ENCODE results near the gene ZNF813.

Gene ZNF813

DNA sequence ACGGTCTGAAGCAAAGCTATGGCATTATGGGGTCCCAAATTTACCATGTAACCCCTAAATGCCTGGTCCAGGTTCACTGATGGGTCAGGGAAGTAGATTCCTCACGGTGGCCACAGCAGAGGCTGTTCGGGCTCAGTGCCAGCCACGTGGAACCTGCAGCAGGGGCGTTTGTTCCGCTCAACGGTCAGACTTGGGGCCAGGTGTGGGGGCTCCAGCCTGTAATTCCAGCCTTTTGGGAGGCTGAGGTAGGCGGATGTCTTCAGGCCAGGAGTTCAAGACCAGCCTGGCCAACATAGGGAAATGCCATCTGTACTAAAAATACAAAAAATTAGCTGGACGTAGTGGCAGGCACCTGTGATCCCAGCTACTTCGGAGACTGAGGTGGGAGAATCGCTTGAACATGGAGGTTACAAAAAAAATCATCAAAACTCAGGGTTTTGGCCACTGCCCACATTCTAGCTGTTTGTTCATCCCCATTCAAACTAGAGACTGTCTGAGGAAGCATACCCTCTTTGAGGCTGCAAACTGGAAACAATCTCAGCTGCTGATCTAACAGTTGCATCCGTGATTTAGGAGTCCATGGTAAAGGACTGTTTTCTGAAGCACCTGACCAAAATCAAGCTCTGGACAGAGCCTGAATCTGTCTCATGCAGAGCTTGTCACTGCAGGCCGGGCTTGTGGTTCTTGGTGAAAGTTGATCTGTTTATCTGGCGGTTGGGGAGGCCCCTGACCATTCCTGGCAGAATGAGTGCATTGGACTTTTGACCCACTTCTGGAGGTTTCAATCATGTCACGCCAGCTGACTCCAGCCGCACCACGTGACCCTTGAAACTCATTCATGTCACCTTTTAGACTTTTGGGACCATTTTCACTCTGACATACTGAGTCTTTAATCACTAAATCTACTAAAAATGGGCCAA, 40.2 kb downstream of the ZNF813 start:
- Histone ChIP-seq H3K27ac (ENCODE audit: low read depth, low read length) (no peak overlapping the region), H3K4me2 (ENCODE audit: low read depth, low read length, poor library complexity, severe bottlenecking) (no peak overlapping the region), H3K79me2 (ENCODE audit: insufficient read depth, low read length) (no peaks in the 10 kb centered on the region), H2AFZ (ENCODE audit: low read depth, low read length, severe bottlenecking) (no peak overlapping the region), H3K9me2 (replicated peaks; ENCODE audit: insufficient read depth, low read length) (no peaks in the 10 kb centered on the region), H3K4me3 (ENCODE audit: insufficient read depth, low read length, poor library complexity, severe bottlenecking) (no peak overlapping the region), H3F3A (ENCODE audit: insufficient read depth) (no peaks in the 10 kb centered on the region), H3K9me3 (ENCODE audit: insufficient read depth, low read length) (no peaks in the 10 kb centered on the region), H3K27me3 (ENCODE audit: low read length) (no peaks in the 10 kb centered on the region; the same call in 1 of the 2 replicates), H3K36me3 (ENCODE audit: low read length) (no peaks in the 10 kb centered on the region), H4K20me1 (ENCODE audit: low read depth, low read length) (no peaks in the 10 kb centered on the region), H3K9ac (ENCODE audit: low read length) (no peak overlapping the region)
- TF ChIP-seq EZH2phosphoT487 (conservative IDR thresholded peaks at IDR 0.05; ENCODE audit: low read length) = no peak
- TF ChIP-seq, protein P1, sequence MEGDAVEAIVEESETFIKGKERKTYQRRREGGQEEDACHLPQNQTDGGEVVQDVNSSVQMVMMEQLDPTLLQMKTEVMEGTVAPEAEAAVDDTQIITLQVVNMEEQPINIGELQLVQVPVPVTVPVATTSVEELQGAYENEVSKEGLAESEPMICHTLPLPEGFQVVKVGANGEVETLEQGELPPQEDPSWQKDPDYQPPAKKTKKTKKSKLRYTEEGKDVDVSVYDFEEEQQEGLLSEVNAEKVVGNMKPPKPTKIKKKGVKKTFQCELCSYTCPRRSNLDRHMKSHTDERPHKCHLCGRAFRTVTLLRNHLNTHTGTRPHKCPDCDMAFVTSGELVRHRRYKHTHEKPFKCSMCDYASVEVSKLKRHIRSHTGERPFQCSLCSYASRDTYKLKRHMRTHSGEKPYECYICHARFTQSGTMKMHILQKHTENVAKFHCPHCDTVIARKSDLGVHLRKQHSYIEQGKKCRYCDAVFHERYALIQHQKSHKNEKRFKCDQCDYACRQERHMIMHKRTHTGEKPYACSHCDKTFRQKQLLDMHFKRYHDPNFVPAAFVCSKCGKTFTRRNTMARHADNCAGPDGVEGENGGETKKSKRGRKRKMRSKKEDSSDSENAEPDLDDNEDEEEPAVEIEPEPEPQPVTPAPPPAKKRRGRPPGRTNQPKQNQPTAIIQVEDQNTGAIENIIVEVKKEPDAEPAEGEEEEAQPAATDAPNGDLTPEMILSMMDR (IDR thresholded peaks at IDR 0.05; ENCODE audit: insufficient read depth, low read length, poor library complexity, severe bottlenecking) = no peak

DNA sequence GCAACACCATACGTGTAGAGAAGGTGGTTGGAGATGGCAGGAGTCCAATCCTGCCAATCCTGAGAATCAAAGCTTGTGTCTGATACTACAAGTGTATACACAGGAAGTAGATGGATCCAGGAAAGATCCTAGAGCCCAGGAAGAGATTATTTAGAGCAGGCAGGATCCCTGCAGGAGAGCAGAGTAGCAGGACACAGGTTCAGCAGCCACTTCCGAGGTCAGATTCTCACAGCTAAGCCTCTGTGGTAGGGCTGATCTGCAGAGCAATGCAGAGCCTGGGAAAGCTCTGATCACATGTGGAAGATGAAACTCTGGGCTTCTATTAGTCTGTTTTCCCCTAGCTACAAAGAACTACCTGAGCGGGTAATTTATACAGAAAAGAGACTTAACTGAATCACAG, 41.9 kb downstream of the ZNF813 start:
- TF ChIP-seq EZH2phosphoT487 (conservative IDR thresholded peaks at IDR 0.05; ENCODE audit: low read length) = no peak
- TF ChIP-seq, protein P1 (IDR thresholded peaks at IDR 0.05; ENCODE audit: insufficient read depth, low read length, poor library complexity, severe bottlenecking) = no peak
- no peak overlapping the region for H3K27ac ChIP-seq (ENCODE audit: low read depth, low read length)
- H3K36me3 ChIP-seq (ENCODE audit: low read length) = no peaks in the 10 kb centered on the region
- H3K79me2 ChIP-seq (ENCODE audit: insufficient read depth, low read length) = no peaks in the 10 kb centered on the region
- no peaks in the 10 kb centered on the region for H3F3A ChIP-seq (ENCODE audit: insufficient read depth)
- H3K27me3 ChIP-seq (ENCODE audit: low read length) = no peaks in the 10 kb centered on the region; the same call in 1 of the 2 replicates
- H3K4me2 ChIP-seq (ENCODE audit: low read depth, low read length, poor library complexity, severe bottlenecking) = no peak overlapping the region
- no peaks in the 10 kb centered on the region for H3K9me2 ChIP-seq (replicated peaks; ENCODE audit: insufficient read depth, low read length)
- H4K20me1 ChIP-seq (ENCODE audit: low read depth, low read length) = no peaks in the 10 kb centered on the region
- H3K4me3 ChIP-seq (ENCODE audit: insufficient read depth, low read length, poor library complexity, severe bottlenecking) = no peak overlapping the region
- no peaks in the 10 kb centered on the region for H3K9me3 ChIP-seq (ENCODE audit: insufficient read depth, low read length)
- H3K9ac ChIP-seq (ENCODE audit: low read length) = no peak overlapping the region
- no peak overlapping the region for H2AFZ ChIP-seq (ENCODE audit: low read depth, low read length, severe bottlenecking)

DNA sequence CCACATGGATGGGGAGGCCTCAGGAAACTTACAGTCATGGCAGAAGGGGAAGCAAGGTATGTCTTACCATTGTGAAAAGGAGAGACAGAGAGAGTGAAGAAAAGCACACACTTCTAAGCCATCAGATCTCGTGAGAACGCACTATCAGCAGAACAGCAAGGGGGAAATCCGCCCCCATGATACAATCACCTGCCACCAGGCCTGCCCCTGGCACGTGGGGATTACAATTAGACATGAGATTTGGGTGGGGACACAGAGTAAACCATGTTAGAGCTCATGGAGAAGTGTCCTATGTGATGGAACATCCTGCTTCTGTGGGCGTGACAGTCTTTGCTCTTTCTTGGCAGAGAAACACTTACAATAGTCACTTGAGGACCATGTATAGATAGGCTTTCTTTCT, 42.3 kb downstream of the ZNF813 start:
- H3K9me3 ChIP-seq (ENCODE audit: insufficient read depth, low read length) = no peaks in the 10 kb centered on the region
- H2AFZ ChIP-seq (ENCODE audit: low read depth, low read length, severe bottlenecking) = no peak overlapping the region
- H3K27me3 ChIP-seq (ENCODE audit: low read length) = no peaks in the 10 kb centered on the region; the same call in 1 of the 2 replicates
- no peaks in the 10 kb centered on the region for H3K9me2 ChIP-seq (replicated peaks; ENCODE audit: insufficient read depth, low read length)
- TF ChIP-seq EZH2phosphoT487 (conservative IDR thresholded peaks at IDR 0.05; ENCODE audit: low read length) = no peak
- TF ChIP-seq, protein P1 (IDR thresholded peaks at IDR 0.05; ENCODE audit: insufficient read depth, low read length, poor library complexity, severe bottlenecking) = no peak
- H3F3A ChIP-seq (ENCODE audit: insufficient read depth) = no peaks in the 10 kb centered on the region
- H3K27ac ChIP-seq (ENCODE audit: low read depth, low read length) = no peak overlapping the region
- H3K9ac ChIP-seq (ENCODE audit: low read length) = no peak overlapping the region
- no peak overlapping the region for H3K4me3 ChIP-seq (ENCODE audit: insufficient read depth, low read length, poor library complexity, severe bottlenecking)
- no peaks in the 10 kb centered on the region for H3K79me2 ChIP-seq (ENCODE audit: insufficient read depth, low read length)
- H3K4me2 ChIP-seq (ENCODE audit: low read depth, low read length, poor library complexity, severe bottlenecking) = no peak overlapping the region
- H3K36me3 ChIP-seq (ENCODE audit: low read length) = no peaks in the 10 kb centered on the region
- H4K20me1 ChIP-seq (ENCODE audit: low read depth, low read length) = no peaks in the 10 kb centered on the region
